ENCODE results near the gene TIMM50. TPM values are rescaled to one million over a fixed set of nuclear protein-coding genes. Genes with fewer than 3 reads are reported as not detected.

The TIMM50 gene
- total RNA-seq, 1 donor from 2014 or later, result 43.6 TPM

DNA sequence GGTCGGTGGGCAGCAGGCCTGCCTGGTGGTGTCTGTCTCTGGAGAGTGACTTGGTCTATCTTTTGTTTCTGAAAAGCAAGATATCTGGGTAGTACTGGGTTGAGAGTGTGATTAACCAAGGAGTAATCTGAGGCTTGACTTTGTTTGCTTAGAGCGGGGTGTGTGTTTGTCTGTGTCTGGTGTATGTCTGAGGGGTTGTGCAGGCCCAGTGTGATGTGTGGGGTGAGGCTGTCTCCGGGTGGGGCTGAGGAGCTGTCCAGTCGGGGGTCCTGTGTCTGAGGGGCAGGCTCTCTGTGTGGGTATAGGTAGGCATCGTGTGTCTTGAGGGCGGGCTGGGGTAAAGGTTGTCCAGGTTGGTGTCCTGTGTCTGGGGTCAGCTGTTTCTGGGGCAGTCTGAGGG lies 11.1 kb upstream of the TIMM50 start:
- DNase-seq (ENCODE audit: low read depth), result no peak

DNA sequence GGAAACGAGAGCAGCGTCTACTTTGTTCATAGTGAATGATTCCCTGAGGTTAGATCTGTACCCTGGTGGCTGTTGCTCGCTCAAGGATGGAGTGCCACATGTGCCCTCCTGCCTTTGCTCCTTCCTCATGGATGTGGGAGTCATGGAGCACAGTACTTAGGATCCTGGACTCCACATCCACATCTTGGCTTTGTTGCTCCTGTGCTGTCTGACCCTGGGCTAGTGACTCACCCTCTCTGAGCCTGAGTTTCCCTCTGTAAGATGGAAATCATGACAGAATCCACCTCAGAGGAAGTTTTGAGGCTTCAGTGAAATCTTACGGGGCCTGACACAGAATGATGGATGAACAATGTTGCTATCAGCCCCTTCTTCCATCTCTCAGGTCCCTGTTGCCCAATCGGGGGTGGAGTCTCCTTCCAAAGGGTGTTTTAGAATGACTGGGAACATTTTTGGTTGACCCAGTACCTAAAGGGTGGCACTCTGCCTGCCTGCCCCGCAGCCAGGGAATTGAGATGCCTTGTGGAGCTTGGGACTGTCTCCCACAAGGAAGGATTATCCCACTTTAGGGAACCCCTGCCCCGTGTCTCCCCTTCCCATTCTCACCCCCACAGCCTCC lies 9.8 kb upstream of the TIMM50 start:
- DNase-seq (ENCODE audit: low read depth), result no peak

DNA sequence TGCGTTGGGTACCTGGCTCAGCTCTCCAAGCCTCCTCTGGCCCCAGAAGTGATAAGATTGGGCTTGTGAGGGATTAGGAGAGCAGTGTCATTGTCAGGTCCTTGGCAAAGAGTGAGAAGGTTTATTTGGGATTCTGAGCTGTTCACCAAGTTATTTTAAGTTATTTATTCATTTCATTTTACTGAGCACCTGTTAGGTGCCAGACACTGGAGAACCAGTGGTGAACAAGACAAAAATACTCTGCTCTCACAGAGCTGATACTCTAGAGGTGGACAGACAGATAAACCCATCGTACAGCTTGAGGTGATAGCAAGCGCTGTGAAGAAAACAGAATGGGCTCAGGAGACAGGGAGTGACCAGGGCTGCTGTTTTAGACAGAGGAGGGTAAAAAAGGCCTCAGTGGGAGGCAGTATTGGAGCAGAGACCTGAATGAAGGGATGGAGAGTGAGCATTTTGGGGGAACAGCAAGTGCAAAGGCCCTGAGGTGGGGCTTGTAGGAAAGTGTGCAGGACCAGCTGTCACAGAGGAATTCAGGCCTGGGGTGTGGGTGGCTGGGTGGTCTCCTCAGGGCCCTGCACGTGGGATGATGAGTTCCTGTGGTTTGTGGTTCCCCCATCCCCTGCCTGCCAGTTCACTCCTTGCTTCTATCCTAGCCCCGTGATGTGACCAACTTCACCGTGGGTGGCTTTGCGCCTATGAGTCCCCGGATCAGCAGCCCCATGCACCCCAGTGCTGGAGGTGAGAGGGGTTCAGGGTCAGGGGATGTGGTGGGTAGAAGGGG lies 8.7 kb upstream of the TIMM50 start:
- DNase-seq (ENCODE audit: low read depth), result no peak

DNA sequence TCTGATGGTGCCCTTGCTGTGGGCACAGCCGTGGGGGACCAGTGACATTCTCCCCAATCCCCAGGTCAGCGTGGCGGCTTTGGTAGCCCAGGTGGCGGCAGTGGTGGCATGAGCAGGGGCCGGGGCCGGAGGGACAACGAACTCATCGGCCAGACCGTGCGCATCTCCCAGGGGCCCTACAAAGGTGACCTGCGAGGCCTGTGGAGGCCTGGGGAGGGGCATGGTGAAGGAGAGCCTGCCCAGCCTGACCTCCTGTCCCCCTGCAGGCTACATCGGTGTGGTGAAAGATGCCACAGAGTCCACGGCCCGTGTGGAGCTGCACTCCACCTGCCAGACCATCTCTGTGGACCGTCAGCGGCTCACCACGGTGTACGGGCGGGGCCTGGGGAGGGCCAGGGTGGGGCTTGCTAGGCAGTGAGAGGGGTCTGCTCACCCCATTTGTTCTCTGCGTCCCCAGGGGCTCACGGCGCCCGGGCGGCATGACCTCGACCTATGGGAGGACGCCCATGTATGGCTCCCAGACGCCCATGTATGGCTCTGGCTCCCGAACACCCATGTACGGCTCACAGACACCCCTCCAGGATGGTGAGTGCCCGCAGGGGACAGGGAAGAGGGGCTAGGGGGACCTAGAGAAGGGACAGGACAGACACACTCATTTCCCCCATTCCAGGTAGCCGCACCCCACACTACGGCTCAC lies 7.7 kb upstream of the TIMM50 start:
- no peak for DNase-seq (ENCODE audit: low read depth)

DNA sequence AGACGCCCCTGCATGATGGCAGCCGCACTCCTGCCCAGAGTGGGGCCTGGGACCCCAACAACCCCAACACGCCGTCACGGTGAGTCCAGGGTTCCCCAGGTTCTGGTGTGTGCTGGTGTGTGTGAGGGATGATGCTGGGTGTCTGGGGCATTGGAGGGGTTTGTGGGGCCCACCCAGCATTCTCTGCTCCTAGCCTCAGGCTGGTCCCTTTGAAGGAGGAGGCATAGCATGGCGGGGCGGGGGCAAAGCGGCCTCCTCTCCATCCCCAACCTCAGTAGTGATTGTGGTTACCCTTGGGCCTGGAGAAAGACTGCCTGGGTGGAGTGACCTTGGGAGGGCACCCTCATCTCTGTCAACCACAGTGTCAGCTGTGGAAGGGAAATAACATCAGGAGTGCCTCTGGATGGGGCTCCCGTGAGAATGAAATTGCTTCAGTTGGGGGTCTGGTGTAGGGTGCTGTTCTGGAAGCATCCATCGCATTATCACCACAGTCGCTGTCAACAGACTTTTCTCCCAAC lies 7.1 kb upstream of the TIMM50 start:
- DNase-seq (ENCODE audit: low read depth), result no peak

DNA sequence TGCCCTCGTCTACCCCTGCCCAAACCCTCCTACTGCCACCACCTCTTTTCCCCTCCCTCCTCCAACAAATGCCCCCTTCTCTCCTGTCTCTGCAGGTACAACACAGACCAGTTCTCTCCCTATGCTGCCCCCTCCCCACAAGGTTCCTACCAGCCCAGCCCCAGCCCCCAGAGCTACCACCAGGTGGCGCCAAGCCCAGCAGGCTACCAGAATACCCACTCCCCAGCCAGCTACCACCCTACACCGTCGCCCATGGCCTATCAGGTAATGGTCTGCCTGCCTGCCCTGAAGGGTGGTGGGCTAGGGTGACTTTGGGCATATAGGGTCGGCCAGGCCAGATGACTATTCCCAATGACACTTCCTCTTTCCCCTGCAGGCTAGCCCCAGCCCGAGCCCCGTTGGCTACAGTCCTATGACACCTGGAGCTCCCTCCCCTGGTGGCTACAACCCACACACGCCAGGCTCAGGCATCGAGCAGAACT lies 6.5 kb upstream of the TIMM50 start:
- DNase-seq (ENCODE audit: low read depth), result no peak

DNA sequence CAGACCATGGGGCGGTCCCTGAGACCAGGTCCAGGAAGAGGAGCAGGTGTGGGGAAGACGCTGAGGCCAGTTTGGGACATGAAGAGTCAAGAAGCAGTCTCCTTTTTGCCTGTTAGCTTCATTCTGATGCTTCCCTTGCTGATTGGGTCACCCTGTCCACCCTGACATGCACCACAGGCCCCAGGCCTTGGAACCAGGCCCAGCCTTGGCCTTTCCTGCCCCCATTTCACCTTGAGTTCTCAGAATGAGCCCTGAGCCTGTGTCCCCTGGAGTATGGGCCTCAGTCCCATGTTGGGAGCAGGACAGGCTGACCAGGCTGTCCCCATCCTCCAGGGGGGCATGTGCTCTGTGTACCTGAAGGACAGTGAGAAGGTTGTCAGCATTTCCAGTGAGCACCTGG lies 4.9 kb upstream of the TIMM50 start:
- DNase-seq (ENCODE audit: low read depth), result no peak

DNA sequence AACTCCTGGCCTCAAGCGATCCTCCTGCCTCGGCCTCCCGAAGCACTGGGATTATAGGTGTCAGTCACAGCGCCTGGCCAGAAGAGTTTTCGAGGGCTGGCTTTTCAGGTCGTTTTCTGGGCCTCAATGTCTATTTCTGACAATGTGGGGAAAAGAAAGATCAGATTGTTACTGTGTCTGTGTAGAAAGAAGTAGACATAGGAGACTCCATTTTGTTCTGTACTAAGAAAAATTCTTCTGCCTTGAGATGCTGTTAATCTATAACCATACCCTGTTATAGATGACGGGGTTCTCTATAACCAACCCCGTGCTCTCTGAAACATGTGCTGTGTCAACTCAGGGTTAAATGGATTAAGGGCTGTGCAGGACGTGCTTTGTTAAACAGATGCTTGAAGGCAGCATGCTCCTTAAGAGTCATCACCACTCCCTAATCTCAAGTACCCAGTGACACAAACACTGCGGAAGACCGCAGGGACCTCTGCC lies 1.3 kb upstream of the TIMM50 start:
- DNase-seq (ENCODE audit: low read depth), result peak; percentile 44

DNA sequence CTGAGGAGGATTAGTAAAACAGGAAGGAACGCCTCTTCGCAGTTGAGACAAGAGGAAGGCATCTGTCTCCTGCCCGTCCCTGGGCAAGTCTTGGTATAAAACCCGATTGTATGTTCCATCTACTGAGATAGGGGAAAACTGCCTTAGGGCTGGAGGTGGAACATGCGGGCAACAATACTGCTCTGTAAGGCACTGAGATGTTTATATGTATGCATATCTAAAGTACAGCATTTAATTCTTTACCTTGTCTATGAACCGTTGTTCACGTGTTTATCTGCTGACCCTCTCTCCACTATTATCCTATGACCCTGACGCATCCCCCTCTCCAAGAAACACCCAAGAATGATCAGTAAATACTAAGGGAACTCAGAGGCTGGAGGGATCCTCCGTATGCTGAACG lies 722 bp upstream of the TIMM50 start:
- DNase-seq (ENCODE audit: low read depth), result no peak

DNA sequence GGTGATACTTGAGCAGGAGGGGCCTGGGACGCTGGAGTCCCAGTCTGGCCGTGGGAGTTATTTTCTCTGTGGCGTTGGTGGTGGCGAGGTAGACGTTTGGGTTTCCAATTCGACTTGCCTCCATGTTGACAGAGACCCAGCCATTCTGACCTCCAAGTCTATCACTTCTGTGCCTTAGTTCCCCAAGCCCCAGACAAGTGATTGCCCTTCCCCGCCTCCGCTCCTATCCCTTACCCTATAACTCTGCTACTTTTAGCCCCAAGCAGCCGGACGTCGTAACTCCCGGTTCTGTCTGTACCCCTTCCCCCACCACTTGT lies 549 bp downstream of the TIMM50 start:
- no peak for DNase-seq (ENCODE audit: low read depth)

DNA sequence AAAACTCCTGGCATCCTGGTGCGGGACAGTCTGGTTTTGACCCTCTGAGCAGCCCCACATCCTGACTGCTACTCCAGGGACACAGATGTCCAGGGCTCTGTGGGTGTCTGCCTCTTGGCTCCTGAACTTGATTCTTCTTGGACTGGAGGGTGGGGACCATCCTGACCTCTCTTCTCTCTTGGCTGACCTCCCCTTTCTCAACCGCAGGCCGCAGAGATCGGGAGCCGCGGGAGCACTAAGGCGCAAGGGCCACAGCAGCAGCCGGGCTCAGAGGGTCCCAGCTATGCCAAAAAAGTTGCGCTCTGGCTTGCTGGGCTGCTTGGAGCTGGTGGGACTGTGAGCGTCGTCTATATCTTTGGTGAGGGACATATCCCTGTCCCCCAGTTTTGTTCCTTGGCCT lies 1.0 kb downstream of the TIMM50 start:
- DNase-seq (ENCODE audit: low read depth), result no peak

DNA sequence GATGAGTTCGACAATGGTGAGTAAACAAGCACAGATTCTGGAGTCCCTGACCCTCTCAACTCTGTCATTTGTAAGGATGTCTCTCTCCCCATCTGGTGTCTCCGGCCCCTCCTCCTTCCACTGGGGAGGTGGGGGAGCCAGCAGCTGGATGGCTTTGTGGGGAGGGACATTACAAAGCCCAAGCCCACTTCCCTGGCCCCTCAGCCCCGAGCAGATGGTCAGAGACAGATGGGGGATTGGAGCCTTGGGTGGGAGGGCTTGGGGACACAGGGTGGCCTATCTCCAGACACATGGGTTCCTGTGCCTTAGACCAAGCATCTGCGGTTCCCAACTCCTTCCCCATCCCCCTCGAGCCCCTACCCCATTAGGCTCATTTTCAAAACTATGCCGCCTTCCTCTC lies 2.5 kb downstream of the TIMM50 start:
- DNase-seq (ENCODE audit: low read depth), result no peak

DNA sequence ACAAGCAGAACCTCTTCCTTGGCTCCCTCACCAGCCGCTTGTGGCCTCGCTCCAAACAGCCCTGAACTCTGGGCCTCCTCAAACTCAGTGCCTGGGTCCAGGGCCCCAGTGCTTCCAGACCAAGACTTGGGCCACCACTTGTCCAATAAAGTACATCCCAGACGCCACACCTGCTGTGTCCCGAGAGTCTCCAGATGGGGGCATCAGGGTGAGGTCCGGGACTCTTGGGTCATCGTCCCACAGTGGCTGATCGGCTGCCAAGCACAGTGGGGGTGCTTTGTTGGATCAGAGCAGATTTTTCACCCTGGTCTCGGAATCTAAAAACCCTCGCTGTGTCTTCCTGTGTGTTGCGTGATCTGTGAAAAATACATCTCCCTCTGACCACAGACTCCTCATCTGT lies 9.1 kb downstream of the TIMM50 start:
- no peak for DNase-seq (ENCODE audit: low read depth)

DNA sequence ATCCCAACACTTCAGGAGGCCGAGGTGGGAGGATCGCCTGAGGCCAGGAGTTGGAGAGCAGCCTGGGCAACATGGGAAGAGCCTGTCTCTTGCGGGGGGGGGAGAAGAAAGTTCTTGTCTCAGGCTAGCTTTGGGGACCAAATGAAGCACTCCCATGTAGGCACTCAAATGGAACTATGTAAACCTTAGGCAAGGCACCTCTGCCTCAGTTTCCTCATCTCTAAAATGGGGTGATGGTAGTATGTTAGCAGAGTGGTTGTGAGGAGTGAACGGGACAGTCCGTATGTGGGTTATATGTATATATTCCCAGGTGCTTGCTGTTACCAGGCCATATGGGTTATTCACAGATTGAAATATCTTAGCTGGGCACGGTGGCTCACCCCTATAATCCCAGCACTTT lies 11.6 kb downstream of the TIMM50 start:
- no peak for DNase-seq (ENCODE audit: low read depth)

DNA sequence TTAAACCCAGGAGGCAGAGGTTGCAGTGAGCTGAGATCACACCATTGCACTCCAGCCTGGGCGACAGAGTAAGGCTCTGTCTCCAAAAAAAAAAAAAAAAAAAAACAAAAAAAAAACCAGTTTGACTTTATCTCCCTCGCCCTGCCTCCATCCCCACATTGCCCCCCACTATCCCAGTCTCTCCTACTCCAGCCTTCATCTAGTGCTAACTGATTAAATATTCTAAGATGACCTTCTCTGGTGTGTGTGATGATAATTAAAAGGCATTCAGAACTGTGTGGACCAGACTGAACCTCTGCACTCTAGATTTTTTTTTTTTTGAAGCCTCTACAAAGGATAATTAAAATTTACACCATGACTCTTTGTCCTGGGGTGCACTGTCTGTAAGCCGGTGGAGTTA lies 12.2 kb downstream of the TIMM50 start:
- no peak for DNase-seq (ENCODE audit: low read depth)

DNA sequence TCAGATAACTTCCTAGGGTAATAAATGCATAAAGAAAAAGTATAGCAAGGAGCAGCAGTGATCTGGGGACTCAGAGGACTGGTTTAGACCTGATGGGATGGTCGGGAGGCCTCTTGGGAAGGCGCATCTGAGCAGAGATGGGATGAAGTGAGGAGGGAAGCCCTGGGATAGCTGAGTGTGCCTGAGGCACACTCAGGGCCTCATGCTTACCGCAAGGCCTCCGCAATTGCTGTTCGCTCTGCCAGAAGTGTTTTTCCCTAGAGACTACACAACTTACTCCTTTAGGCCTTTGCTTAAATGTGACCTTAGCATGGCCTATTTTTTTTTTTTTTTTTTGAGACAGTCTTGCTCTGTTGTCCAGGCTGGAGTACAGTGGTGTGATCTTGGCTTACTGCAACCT lies 14.0 kb downstream of the TIMM50 start:
- no peak for DNase-seq (ENCODE audit: low read depth)

DNA sequence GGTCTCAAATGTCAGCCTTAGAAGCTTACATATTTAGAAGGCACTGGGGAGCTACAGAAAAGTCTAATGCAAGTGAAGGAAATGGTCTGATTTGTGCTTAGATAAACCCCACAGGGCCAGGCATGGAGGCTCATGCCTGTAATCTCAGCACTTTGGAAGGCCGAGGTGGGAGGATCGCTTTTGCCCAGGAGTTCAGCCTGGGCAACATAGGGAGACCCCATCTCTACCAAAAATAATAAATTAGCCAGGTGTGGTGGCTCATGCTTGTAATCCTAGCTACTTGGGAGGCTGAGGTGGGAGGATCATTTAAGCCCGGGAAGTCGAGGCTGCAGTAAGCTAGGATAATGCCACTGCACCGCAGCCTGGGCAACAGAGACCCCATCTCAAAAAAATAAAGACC lies 15.4 kb downstream of the TIMM50 start:
- no peak for DNase-seq (ENCODE audit: low read depth)

DNA sequence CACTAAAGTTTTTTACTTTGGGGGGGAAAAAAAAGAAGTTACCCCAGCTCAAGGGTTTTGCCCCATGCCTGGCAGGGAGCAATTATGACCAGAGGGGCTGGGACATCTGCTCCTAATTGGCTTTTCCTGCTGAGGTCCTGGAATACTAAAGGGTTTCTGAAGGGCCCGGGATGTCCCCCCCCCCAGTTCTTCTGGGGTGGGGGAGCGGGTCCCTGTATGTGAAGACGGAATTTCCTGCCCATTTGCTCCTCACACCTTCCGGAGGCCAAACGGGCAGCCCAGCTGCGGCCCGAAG lies 17.0 kb downstream of the TIMM50 start:
- no peak for DNase-seq (ENCODE audit: low read depth)

DNA sequence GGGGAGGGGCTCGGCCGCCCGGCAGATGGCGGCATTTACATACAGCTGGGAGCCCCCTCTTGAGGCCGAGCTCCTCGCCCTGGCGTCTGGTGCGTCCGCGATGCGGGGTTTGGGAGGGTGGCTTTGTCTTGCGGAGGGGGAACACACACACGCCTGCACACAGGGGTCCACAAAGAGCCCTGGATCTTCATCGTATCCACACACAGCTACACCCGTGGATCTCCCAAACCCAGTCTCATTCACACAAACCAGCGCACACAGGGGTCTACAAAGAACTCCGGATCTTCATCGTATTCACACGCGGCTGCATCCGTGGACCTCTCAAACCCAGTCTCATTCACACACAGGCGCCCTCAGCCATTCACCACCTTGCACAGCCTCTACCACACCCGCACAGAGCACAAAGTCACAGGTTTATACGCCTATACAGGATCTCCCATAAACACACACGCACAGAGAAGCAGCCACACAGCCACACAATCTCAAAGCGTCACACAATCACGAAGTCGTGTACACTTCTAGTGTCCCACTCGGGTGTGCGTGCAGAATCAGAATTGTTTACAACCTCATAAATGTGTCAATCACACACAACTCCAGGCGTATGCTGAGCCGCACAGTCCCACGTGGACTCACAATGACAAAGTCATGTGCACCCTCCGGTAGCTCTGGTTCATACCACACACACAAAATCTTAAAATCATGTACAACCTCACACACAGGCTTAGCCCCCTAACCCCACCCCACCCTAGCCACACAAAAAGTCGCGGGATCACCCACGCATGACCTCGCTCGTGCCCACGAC lies 17.6 kb downstream of the TIMM50 start:
- no peak for DNase-seq (ENCODE audit: low read depth)

DNA sequence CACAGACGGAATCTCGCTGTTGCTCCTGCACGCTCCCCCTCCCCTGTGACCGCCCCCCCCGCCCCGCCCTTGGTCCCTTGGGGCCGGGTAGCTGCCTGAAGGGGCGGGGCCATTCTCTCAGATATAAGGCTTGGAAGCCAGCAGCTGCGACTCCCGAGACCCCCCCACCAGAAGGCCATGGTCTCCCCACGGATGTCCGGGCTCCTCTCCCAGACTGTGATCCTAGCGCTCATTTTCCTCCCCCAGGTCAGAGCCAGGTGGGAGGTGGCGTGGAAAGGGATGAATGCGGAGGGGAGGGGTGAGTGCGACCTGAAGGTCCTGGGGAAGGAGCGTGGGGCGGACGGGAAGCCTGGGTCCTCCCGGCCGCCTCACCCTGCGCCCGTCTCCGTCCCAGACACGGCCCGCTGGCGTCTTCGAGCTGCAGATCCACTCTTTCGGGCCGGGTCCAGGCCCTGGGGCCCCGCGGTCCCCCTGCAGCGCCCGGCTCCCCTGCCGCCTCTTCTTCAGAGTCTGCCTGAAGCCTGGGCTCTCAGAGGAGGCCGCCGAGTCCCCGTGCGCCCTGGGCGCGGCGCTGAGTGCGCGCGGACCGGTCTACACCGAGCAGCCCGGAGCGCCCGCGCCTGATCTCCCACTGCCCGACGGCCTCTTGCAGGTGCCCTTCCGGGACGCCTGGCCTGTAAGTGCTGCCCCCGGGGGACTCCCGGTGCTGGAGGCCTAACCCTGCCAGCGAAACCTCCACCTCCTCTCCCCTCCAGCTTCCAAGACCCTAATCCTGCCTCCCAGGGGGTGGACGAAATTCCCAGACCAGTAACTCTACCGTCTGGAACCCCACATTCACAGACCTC lies 18.4 kb downstream of the TIMM50 start, which contains the start of gene DLL3:
Gene DLL3, plus strand, starts transcription at position 150 of the 845 bp plus-strand sequence. Its CDS starts 28 bp downstream, at position 178.
- no peak for DNase-seq (ENCODE audit: low read depth)

DNA sequence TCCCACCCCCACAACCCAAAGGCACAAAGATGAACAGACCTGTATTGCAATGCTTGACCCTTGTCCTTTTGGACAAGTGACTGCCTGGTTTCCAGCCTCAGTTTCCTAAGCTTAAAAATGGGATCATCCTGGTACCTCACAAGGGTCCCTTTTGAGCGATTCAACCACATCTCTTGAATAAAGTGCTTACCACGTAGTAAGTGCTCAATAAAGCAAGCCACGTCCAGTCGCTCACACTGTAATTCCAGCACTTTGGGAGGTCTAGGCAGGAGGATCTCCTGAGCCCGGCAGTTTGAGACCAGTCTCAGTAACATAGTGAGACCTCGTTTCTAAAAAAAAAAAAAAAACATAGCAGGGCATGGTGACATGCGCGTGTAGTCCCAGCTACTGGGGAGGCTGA lies 19.3 kb downstream of the TIMM50 start:
- DNase-seq (ENCODE audit: low read depth), result no peak
